GM12878 (cell line): ENCODE measurements around the gene EIF1. TPM values are rescaled to one million over a fixed set of nuclear protein-coding genes. Genes with fewer than 3 reads are reported as not detected.

ENCODE experiments used
- ATAC-seq: fragments of 200-7000 bp; cut with Tn5 transposase; 3 replicates; pipeline ENCODE4 v1.9.1; 2020; ENCODE audit warnings: mild to moderate bottlenecking, moderate library complexity
- BruUV-seq: library from RNA; stranded (reverse); fragments of 400-500 nt; replicated peaks from 2 replicates; lab custom pipeline; 2021; lab: Mats Ljungman, UMichigan
- CTCF ChIA-PET: fragments of 300-600 bp; sonication (Branson Sonifier 250); formaldehyde crosslinking; extraction: SDS; loops from one replicate; lab custom pipeline; 2021; ENCODE audit warnings: inconsistent platforms; lab: Yijun Ruan, JAX
- POLR2A ChIA-PET: fragments of 350-600 bp; formaldehyde crosslinking; extraction: SDS; loops from one replicate; lab custom pipeline; 2021; ENCODE audit warnings: inconsistent platforms; lab: Charles Lee
- RAD21 ChIA-PET: fragments of 300-600 bp; sonication (Branson Sonifier 250); formaldehyde crosslinking; loops from one replicate; lab custom pipeline; 2023; ENCODE audit warnings: antibody characterized with exemption; ENCODE audit not compliant: unreplicated experiment; lab: Charles Lee
- SMC1A ChIA-PET: fragments of 300-600 bp; sonication (Branson Sonifier 250); formaldehyde crosslinking; loops from one replicate; lab custom pipeline; 2023; ENCODE audit not compliant: unreplicated experiment, uncharacterized antibody; lab: Charles Lee
- DNase-seq: peaks from one replicate; pipeline ENCODE4 v3.0.0-alpha.2; 2011; ENCODE audit warnings: low read depth, low spot score
- FAIRE-seq: peaks from 3 replicates; lab custom pipeline; 2011; peaks lifted over from hg19 to GRCh38; lab: Jason Lieb, UNC
- H2AFZ ChIP-seq: 2 replicates; pipeline ENCODE4 v1.6.0; 2011; ENCODE audit warnings: low read depth, low read length, control low read depth; ENCODE audit not compliant: control insufficient read depth
- H3K27ac ChIP-seq: 2 replicates; pipeline ENCODE4 v1.5.1; 2011; ENCODE audit warnings: control low read depth; ENCODE audit not compliant: control insufficient read depth, insufficient read depth
- H3K27me3 ChIP-seq, 2 experiments: replicated peaks in 1 of 2; 2 replicates each; pipeline versions ENCODE4 v1.6.0 to v1.6.1; 2011; ENCODE audit warnings: low read length in 1 of 2; ENCODE audit not compliant: control insufficient read depth in 2 of 2, insufficient read depth in 2 of 2
- H3K36me3 ChIP-seq, 2 experiments: 2 replicates each; pipeline ENCODE4 v1.5.1; 2011; ENCODE audit warnings: low read length in 1 of 2; ENCODE audit not compliant: control insufficient read depth in 2 of 2, insufficient read depth in 2 of 2
- H3K4me1 ChIP-seq: 2 replicates; pipeline ENCODE4 v1.6.1; 2011; ENCODE audit warnings: mild to moderate bottlenecking, low read length, moderate library complexity, mixed read lengths; ENCODE audit not compliant: control insufficient read depth, insufficient read depth
- H3K4me2 ChIP-seq: 2 replicates; pipeline ENCODE4 v1.6.0; 2011; ENCODE audit warnings: control low read depth; ENCODE audit not compliant: control insufficient read depth, insufficient read depth
- H3K4me3 ChIP-seq: fragments of 200-600 bp; sonication (generic); 2 replicates; pipeline ENCODE4 v1.5.1; 2016
- H3K79me2 ChIP-seq: 2 replicates; pipeline ENCODE4 v1.6.0; 2011; ENCODE audit warnings: low read length; ENCODE audit not compliant: control insufficient read depth, insufficient read depth
- H3K9ac ChIP-seq: 2 replicates; pipeline ENCODE4 v1.8.0; 2011; ENCODE audit warnings: low read length, control low read depth, mixed read lengths; ENCODE audit not compliant: control insufficient read depth, insufficient read depth
- H3K9me3 ChIP-seq: replicated peaks from 3 replicates; pipeline ENCODE4 v1.5.1; 2011; ENCODE audit warnings: mild to moderate bottlenecking, low read length; ENCODE audit not compliant: control insufficient read depth, insufficient read depth
- H4K20me1 ChIP-seq: 2 replicates; pipeline ENCODE4 v1.6.0; 2011; ENCODE audit not compliant: control insufficient read depth, insufficient read depth
- HDGF ChIP-seq: fragments of 450-650 bp; IDR thresholded peaks from 2 replicates; pipeline ENCODE4 v1.6.1; 2016; ENCODE audit warnings: antibody characterized with exemption
- RFX5 ChIP-seq: IDR thresholded peaks from 2 replicates; pipeline ENCODE4 v1.6.1; 2011; ENCODE audit warnings: low read depth, low read length, improper control_type of control experiment
- ZNF592 ChIP-seq: fragments of 450-650 bp; IDR thresholded peaks from 2 replicates; pipeline ENCODE4 v1.6.1; 2017; ENCODE audit warnings: mild to moderate bottlenecking, moderate library complexity
- whole genome bisulfite sequencing: methylation state at CpG from one replicate; pipeline ENCODE4 v1.1.6; 2016; ENCODE audit warnings: low lambda C conversion rate; ENCODE audit not compliant: insufficient replicate concordance, insufficient coverage; ENCODE audit errors: missing lambda C conversion rate; 5-methylcytosine and 5-hydroxymethylcytosine counted together
- in situ Hi-C: fragments of 300-500 bp; cut with MboI; formaldehyde crosslinking; loops from 9 replicates; pipeline ENCODE4 v1.14.3; 2018; ENCODE audit warnings: mixed read lengths
- intact Hi-C: fragments of 100-400 bp; cut with micrococcal nuclease; formaldehyde crosslinking; loops from one replicate; pipeline ENCODE4 v1.14.2; 2022; ENCODE audit not compliant: unreplicated experiment
- polyA plus RNA-seq, 11 experiments: library from polyadenylated mRNA; depleted of rRNA in 4 of 11; unstranded in 6 of 11; stranded (reverse) in 5 of 11; fragments of >200 nt; fragmentation: Nextera tagmentation in 4 of 11; fragmentation: Illumina TruSeq in 1 of 11; extraction: Ambion mirVana in 4 of 11; extraction: Trizol in 1 of 11; gene quantifications; 1 replicate in 1 of 11; 2 replicates in 10 of 11; pipeline versions ENCODE4 v1.2.1 to v1.2.3, GENCODE V29; 2011 to 2016; ENCODE audit warnings: inconsistent platforms in 2 of 11, missing spikeins in 2 of 11, low read depth in 1 of 11
- total RNA-seq, 4 experiments: library from RNA; depleted of rRNA in 3 of 4; stranded (reverse); fragments of >200 nt in 3 of 4; fragmentation: Illumina TruSeq in 1 of 4; extraction: Trizol in 1 of 4; gene quantifications; 2 replicates each; pipeline versions ENCODE4 v1.2.1 to v1.2.3, GENCODE V29; 2013 to 2021

The EIF1 gene
- total and polyA plus RNA-seq, 10 of the 15 experiments (the other 5 are each of a cell fraction or from before 2014, with no cell fraction given), result 39.4 to 815 (median 480) TPM

- POLR2A ChIA-PET, result no interaction called here
- CTCF ChIA-PET, result interaction anchor here (1.5 to 12.0 kb wide), 2 partner anchors 9 to 11 kb away, joined by 3 to 420 read pairs; no protein-coding TSS in a partner anchor
- intact Hi-C loops, result no loop called here
Measured at GRCh38 chr17:41658846-41659245, 29.8 kb upstream of the EIF1 start.

More at GRCh38 chr17:41658846-41659245, 29.8 kb upstream of the EIF1 start:
- in situ Hi-C loops, result no loop called here
- no peak for TF ChIP-seq ZNF592
- TF ChIP-seq HDGF, result no peak
- TF ChIP-seq RFX5, result no peak
- Histone ChIP-seq H3K36me3 (no peaks in the 10 kb centered on the region), H4K20me1 (no peaks in the 10 kb centered on the region), H2AFZ (no peak overlapping the region), H3K4me3 (no peak overlapping the region), H3K4me2 (no peak overlapping the region), H3K9ac (no peak overlapping the region), H3K79me2 (no peaks in the 10 kb centered on the region), H3K27me3 (no peaks in the 10 kb centered on the region; a peak in 1 of 4 replicates), H3K27ac (no peak overlapping the region), H3K4me1 (no peaks in the 10 kb centered on the region; the same call in 1 of the 2 replicates), H3K9me3 (no peaks in the 10 kb centered on the region)
- BruUV-seq, result no TSS peak
- RAD21 ChIA-PET, result no interaction called here
- WGBS, result 7% methylated on average over 5 of the region's 5 CpGs
- FAIRE-seq, result no peak
- no peak for ATAC-seq
- SMC1A ChIA-PET, result interaction anchor here (2.9 kb wide), 1 partner anchor 9 kb away, joined by 24 read pairs; no protein-coding TSS in a partner anchor
- no peak for DNase-seq
